ENCODE measurements around the gene RAB7A. TPM values are rescaled to one million over a fixed set of nuclear protein-coding genes. Genes with fewer than 3 reads are reported as not detected.

RAB7A gene
- polyA plus RNA-seq, 1 donor from 2014 or later = 42.4 TPM

- H3K27ac ChIP-seq (ENCODE audit: low read length) = no peak overlapping the region
- no peak overlapping the region for H3K4me3 ChIP-seq (ENCODE audit: low read length)
These were observed 74.5 kb downstream of the RAB7A start for GRCh38 chr3:128800241-128801187.

GRCh38 chr3:128801779-128802380, 75.9 kb downstream of the RAB7A start:
- H3K27ac ChIP-seq (ENCODE audit: low read length) = no peak overlapping the region

More at GRCh38 chr3:128800241-128801187, 74.5 kb downstream of the RAB7A start:
- Histone ChIP-seq H3K79me2 (replicated peaks; ENCODE audit: insufficient read depth, low read length) (no peaks in the 10 kb centered on the region), H3K9me3 (ENCODE audit: low read length) (no peaks in the 10 kb centered on the region), H3K27me3 (ENCODE audit: insufficient read depth, low read depth, low read length) (no peaks in the 10 kb centered on the region), H3K36me3 (ENCODE audit: insufficient read depth, low read length) (peaks cover 16% of the 10 kb centered on the region), H4K20me1 (ENCODE audit: insufficient read depth) (no peaks in the 10 kb centered on the region), H2AFZ (ENCODE audit: low read depth, low read length) (no peak overlapping the region), H3K9me2 (ENCODE audit: insufficient read depth, low read length) (no peaks in the 10 kb centered on the region), H3K9ac (ENCODE audit: low read length) (no peak overlapping the region), H3F3A (ENCODE audit: insufficient read depth, low read length, poor library complexity, severe bottlenecking) (no peaks in the 10 kb centered on the region), H3K4me2 (ENCODE audit: low read length) (no peak overlapping the region)
- TF ChIP-seq CTCF (IDR thresholded peaks at IDR 0.05; ENCODE audit: poor library complexity, severe bottlenecking) (no peak), EP300 (conservative IDR thresholded peaks at IDR 0.05; ENCODE audit: poor library complexity, severe bottlenecking) (no peak)

GRCh38 chr3:128803307-128803706, 77.3 kb downstream of the RAB7A start:
- Histone ChIP-seq H3F3A (ENCODE audit: insufficient read depth, low read length, poor library complexity, severe bottlenecking) (no peaks in the 10 kb centered on the region), H3K27me3 (ENCODE audit: insufficient read depth, low read depth, low read length) (no peaks in the 10 kb centered on the region), H2AFZ (ENCODE audit: low read depth, low read length) (no peak overlapping the region), H3K9me2 (ENCODE audit: insufficient read depth, low read length) (no peaks in the 10 kb centered on the region), H3K4me3 (ENCODE audit: low read length) (no peak overlapping the region), H3K9me3 (ENCODE audit: low read length) (no peaks in the 10 kb centered on the region), H3K4me2 (ENCODE audit: low read length) (no peak overlapping the region), H3K36me3 (ENCODE audit: insufficient read depth, low read length) (peaks cover 21% of the 10 kb centered on the region), H4K20me1 (ENCODE audit: insufficient read depth) (no peaks in the 10 kb centered on the region), H3K79me2 (replicated peaks; ENCODE audit: insufficient read depth, low read length) (no peaks in the 10 kb centered on the region), H3K9ac (ENCODE audit: low read length) (no peak overlapping the region), H3K27ac (ENCODE audit: low read length) (no peak overlapping the region)
- TF ChIP-seq CTCF (IDR thresholded peaks at IDR 0.05; ENCODE audit: poor library complexity, severe bottlenecking) (no peak), RAD21 (conservative IDR thresholded peaks at IDR 0.05) (no peak), EP300 (conservative IDR thresholded peaks at IDR 0.05; ENCODE audit: poor library complexity, severe bottlenecking) (no peak), SMC3 (conservative IDR thresholded peaks at IDR 0.05; ENCODE audit: poor library complexity) (no peak), MXI1 (conservative IDR thresholded peaks at IDR 0.05; ENCODE audit: poor library complexity, severe bottlenecking) (no peak), EZH2 (IDR thresholded peaks at IDR 0.05; ENCODE audit: borderline replicate concordance, insufficient read depth, low read length, poor library complexity, severe bottlenecking) (no peak)

More at GRCh38 chr3:128801779-128802380, 75.9 kb downstream of the RAB7A start:
- Histone ChIP-seq H3F3A (ENCODE audit: insufficient read depth, low read length, poor library complexity, severe bottlenecking) (no peaks in the 10 kb centered on the region), H3K9me2 (ENCODE audit: insufficient read depth, low read length) (no peaks in the 10 kb centered on the region), H3K79me2 (replicated peaks; ENCODE audit: insufficient read depth, low read length) (no peaks in the 10 kb centered on the region), H3K9me3 (ENCODE audit: low read length) (no peaks in the 10 kb centered on the region), H3K4me3 (ENCODE audit: low read length) (no peak overlapping the region), H3K4me2 (ENCODE audit: low read length) (no peak overlapping the region), H4K20me1 (ENCODE audit: insufficient read depth) (no peaks in the 10 kb centered on the region), H3K36me3 (ENCODE audit: insufficient read depth, low read length) (peaks cover 19% of the 10 kb centered on the region), H2AFZ (ENCODE audit: low read depth, low read length) (no peak overlapping the region), H3K9ac (ENCODE audit: low read length) (no peak overlapping the region), H3K27me3 (ENCODE audit: insufficient read depth, low read depth, low read length) (no peaks in the 10 kb centered on the region)
- no peak for TF ChIP-seq CTCF (IDR thresholded peaks at IDR 0.05; ENCODE audit: poor library complexity, severe bottlenecking)

Data from neural cell (in vitro differentiated cells).